Measurements from ENCODE around the gene SMARCC2. TPM values are rescaled to one million over a fixed set of nuclear protein-coding genes. Genes with fewer than 3 reads are reported as not detected.
A peak's percentile ranks its signal among the peaks of the same experiment; 100 is the strongest.

SMARCC2 gene
- total and polyA plus RNA-seq, 9 of the 15 experiments (the other 6 are each of a cell fraction or from before 2014, with no cell fraction given), result 11.9 to 86.0 (median 36.6) TPM

- peak; percentile 85 for TF ChIP-seq PKNOX1 (IDR thresholded peaks at IDR 0.05)
- no peak for TF ChIP-seq ZNF217 (CRISPR knock-in tag; IDR thresholded peaks at IDR 0.05)
- TF ChIP-seq ESRRA (IDR thresholded peaks at IDR 0.05; ENCODE audit: borderline replicate concordance, low read depth), result peak; percentile 79
- TF ChIP-seq MXI1 (IDR thresholded peaks at IDR 0.05; ENCODE audit: low read depth, low read length), result peak; percentile 99
- no peak for TF ChIP-seq HMG20A (CRISPR knock-in tag; conservative IDR thresholded peaks at IDR 0.05)
- peak; percentile 74; the same call in 1 of the 2 replicates for TF ChIP-seq ZNF431 (CRISPR knock-in tag; IDR thresholded peaks at IDR 0.05)
- peak in 1 of 2 experiments; percentile 30; a peak in 1 of 4 replicates for TF ChIP-seq ZNF318 (IDR thresholded peaks at IDR 0.05; ENCODE audit: borderline replicate concordance in 1 of 2, low read depth in 1 of 2)
- TF ChIP-seq ETV1 (tag; conservative IDR thresholded peaks at IDR 0.05; ENCODE audit: low read depth), result peak; percentile 97
- no peak for TF ChIP-seq ZBTB5 (IDR thresholded peaks at IDR 0.05)
- peak; percentile 98 to 99 for TF ChIP-seq ETV6 (IDR thresholded peaks at IDR 0.05; ENCODE audit: borderline replicate concordance in 1 of 2, low read depth in 2 of 2, low read length in 1 of 2)
- no peak for TF ChIP-seq ETV6 (CRISPR knock-in tag; IDR thresholded peaks at IDR 0.05; ENCODE audit: borderline replicate concordance)
- peak in 1 of 2 experiments; percentile 98; a peak in 2 of 4 replicates for TF ChIP-seq ZNF639 (CRISPR knock-in tag; conservative IDR thresholded peaks at IDR 0.05 in 1 of 2, IDR thresholded peaks at IDR 0.05 in 1 of 2)
Measured at GRCh38 chr12:56117778-56118687, 71.2 kb downstream of the SMARCC2 start, which contains the start of gene ZC3H10 (continued).

Measured in K562 (cell line).